Choroid plexus epithelial cell (primary cell): ENCODE data around the gene RAD9A.

Source experiments
- DNase-seq: peaks from one replicate; pipeline ENCODE4 v3.0.0-alpha.2; 2010; ENCODE audit warnings: low read depth
- H3K4me3 ChIP-seq: 2 replicates; pipeline ENCODE4 v1.5.1; 2011; ENCODE audit warnings: low read depth, mild to moderate bottlenecking, control low read depth, low read length, moderate library complexity
- CTCF ChIP-seq: conservative IDR thresholded peaks from 2 replicates; pipeline ENCODE4 v1.5.1; 2011; ENCODE audit warnings: low read depth, mild to moderate bottlenecking, control low read depth, inconsistent platforms, low read length, moderate library complexity

The RAD9A gene

DNA sequence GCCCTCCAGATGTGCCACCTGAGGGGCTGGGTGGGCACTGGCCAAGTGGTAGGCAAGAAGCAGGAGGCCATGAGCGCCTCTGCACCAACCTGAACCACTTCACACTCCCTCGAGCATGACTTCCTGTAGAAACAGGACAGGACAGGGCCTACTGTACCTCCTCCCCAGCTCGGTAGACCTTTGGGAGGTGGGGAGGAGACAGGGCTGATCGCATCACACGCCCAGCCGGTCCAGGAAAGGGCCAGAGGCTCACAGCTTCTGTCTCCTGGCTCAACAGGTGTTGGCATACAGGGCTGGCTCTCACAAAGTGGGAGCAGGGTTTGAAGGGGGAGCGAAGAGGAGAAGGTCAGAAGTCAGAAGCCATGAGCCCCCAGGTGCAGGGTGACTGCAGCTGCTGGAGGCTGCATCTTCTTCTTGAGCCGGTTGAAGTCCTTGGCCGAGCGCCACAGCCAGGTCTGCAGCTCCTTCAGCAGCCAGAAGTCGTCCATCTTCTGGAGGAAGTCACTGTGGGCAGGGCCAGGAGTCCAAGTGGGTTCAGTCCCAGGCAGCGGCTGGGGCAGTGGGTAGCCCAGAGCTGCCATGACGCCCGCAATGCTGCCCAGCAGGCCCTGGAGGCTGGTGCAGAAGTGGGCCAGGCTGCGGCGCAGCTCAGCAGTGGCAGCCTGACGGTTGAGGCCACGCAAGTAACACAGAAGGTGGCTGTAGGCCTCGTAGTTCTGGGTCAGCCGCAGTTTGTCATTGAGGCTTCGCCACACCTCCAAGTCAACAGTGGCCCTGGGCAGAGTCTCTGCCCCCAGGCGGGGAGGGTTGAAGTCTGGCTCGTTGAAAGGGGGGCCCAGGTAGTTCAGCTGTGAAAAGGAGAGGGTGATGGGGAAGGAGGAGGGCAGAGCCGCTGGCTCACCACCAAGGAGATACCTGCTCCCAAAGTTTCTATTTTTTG lies 26.7 kb upstream of the RAD9A start:
- DNase-seq = no peak
- no peak overlapping the region for H3K4me3 ChIP-seq
- TF ChIP-seq CTCF = no peak

GRCh38 chr11:67365736-67366444 lies 25.9 kb upstream of the RAD9A start:
- no peak overlapping the region for H3K4me3 ChIP-seq
- no peak for DNase-seq
- TF ChIP-seq CTCF = no peak

- no peak overlapping the region for H3K4me3 ChIP-seq
- no peak for TF ChIP-seq CTCF
- no peak for DNase-seq
Observed at GRCh38 chr11:67366546-67366945, 25.2 kb upstream of the RAD9A start.

GRCh38 chr11:67366961-67367760 lies 24.6 kb upstream of the RAD9A start:
- no peak for DNase-seq
- H3K4me3 ChIP-seq = no peak overlapping the region
- no peak for TF ChIP-seq CTCF

DNA sequence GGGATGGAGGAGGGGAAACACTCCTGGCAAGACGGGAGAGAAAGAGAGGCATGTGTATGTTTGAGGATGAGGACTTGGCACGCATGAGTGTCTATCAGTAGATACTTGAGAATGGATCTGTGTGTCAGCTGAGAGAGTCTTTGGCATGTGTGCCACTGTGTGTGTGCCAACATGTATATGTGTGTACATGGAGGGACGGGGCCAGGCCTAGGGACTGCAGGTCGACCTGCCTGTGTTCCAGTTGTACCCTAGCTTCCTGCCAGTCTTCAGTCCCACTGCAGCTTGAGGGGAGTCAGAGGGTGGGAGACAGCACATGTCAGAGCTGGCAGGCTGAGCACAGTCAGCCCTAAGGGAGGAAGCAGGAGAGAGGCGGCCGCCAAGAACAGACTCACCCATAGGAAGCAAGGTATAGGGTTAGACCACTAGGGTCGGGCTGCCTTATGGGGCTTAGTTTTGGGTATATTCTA lies 24.0 kb upstream of the RAD9A start:
- no peak overlapping the region for H3K4me3 ChIP-seq
- DNase-seq = no peak
- TF ChIP-seq CTCF = no peak

DNA sequence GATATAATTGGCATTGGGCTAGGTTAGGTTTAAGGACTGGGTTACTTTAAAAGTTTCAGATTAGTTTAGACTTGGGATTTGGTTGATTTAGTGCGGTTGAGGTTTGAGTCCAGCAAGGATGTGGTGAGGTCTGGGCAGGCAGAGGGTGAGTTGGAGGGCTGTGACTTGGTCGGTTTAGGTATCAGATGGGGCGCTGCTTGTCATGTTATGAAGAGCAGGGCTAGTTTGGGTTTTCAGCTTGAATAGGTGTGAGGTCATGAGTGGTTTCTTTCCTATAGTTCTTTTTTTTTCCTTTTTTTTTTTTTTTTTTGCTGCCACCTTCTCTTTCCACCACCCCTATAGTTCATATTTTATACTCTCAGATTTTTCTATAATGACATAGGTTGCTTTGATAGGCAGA lies 23.2 kb upstream of the RAD9A start:
- DNase-seq = no peak
- TF ChIP-seq CTCF = no peak
- H3K4me3 ChIP-seq = no peak overlapping the region
